ENCODE results near the gene RFNG. TPM values are rescaled to one million over a fixed set of nuclear protein-coding genes. Genes with fewer than 3 reads are reported as not detected.

Gene RFNG
- total RNA-seq, 1 experiment from 2014 or later = 31.5 TPM

GRCh38 chr17:82090549-82091263 is 39.1 kb upstream of the RFNG start:
- no peak for DNase-seq (ENCODE audit: low spot score)
- H3K36me3 ChIP-seq (ENCODE audit: insufficient read depth, low read length, poor library complexity, severe bottlenecking) = peaks cover 96% of the 10 kb centered on the region
- H3K4me1 ChIP-seq (ENCODE audit: insufficient read depth, low read length, poor library complexity, severe bottlenecking) = peaks cover 5% of the 10 kb centered on the region
- no peak overlapping the region for H3K27ac ChIP-seq (ENCODE audit: low read depth, low read length, poor library complexity, severe bottlenecking)
- no peak overlapping the region for H3K4me3 ChIP-seq (ENCODE audit: low read depth, low read length, poor library complexity, severe bottlenecking)
- BruUV-seq (replicated peaks) = no TSS peak
- ChIA-PET CTCF (no interaction called here), POLR2A (ENCODE audit: low non-redundant PET) (no interaction called here)
- intact Hi-C loops (cut with micrococcal nuclease; ENCODE audit: unreplicated experiment) = no loop called here
- TF ChIP-seq EZH2 (IDR thresholded peaks at IDR 0.05; ENCODE audit: borderline replicate concordance, low read depth, low read length, poor library complexity, severe bottlenecking) (no peak), CTCF (conservative IDR thresholded peaks at IDR 0.05; ENCODE audit: low read depth, low read length) (no peak)
- no peaks in the 10 kb centered on the region for H3K27me3 ChIP-seq (replicated peaks; ENCODE audit: insufficient read depth, low read depth, low read length, poor library complexity)
- H3K9me3 ChIP-seq (ENCODE audit: low read depth, low read length, poor library complexity, severe bottlenecking) = no peaks in the 10 kb centered on the region

GRCh38 chr17:82089723-82090548 is 38.3 kb upstream of the RFNG start:
- ChIA-PET POLR2A (ENCODE audit: low non-redundant PET) (no interaction called here), CTCF (no interaction called here)
- Histone ChIP-seq H3K4me3 (ENCODE audit: low read depth, low read length, poor library complexity, severe bottlenecking) (no peak overlapping the region), H3K27ac (ENCODE audit: low read depth, low read length, poor library complexity, severe bottlenecking) (no peak overlapping the region), H3K4me1 (ENCODE audit: insufficient read depth, low read length, poor library complexity, severe bottlenecking) (no peaks in the 10 kb centered on the region), H3K27me3 (replicated peaks; ENCODE audit: insufficient read depth, low read depth, low read length, poor library complexity) (no peaks in the 10 kb centered on the region), H3K9me3 (ENCODE audit: low read depth, low read length, poor library complexity, severe bottlenecking) (no peaks in the 10 kb centered on the region), H3K36me3 (ENCODE audit: insufficient read depth, low read length, poor library complexity, severe bottlenecking) (peaks cover 96% of the 10 kb centered on the region)
- no TSS peak for BruUV-seq (replicated peaks)
- TF ChIP-seq CTCF (conservative IDR thresholded peaks at IDR 0.05; ENCODE audit: low read depth, low read length) (no peak), EZH2 (IDR thresholded peaks at IDR 0.05; ENCODE audit: borderline replicate concordance, low read depth, low read length, poor library complexity, severe bottlenecking) (no peak)
- no peak for DNase-seq (ENCODE audit: low spot score)
- intact Hi-C loops (cut with micrococcal nuclease; ENCODE audit: unreplicated experiment) = no loop called here

- intact Hi-C loops (cut with micrococcal nuclease; ENCODE audit: unreplicated experiment) = no loop called here
- no peaks in the 10 kb centered on the region for H3K9me3 ChIP-seq (ENCODE audit: low read depth, low read length, poor library complexity, severe bottlenecking)
- H3K4me1 ChIP-seq (ENCODE audit: insufficient read depth, low read length, poor library complexity, severe bottlenecking) = no peaks in the 10 kb centered on the region
- peaks cover 99% of the 10 kb centered on the region for H3K36me3 ChIP-seq (ENCODE audit: insufficient read depth, low read length, poor library complexity, severe bottlenecking)
- H3K27me3 ChIP-seq (replicated peaks; ENCODE audit: insufficient read depth, low read depth, low read length, poor library complexity) = no peaks in the 10 kb centered on the region
- no peak for TF ChIP-seq CTCF (conservative IDR thresholded peaks at IDR 0.05; ENCODE audit: low read depth, low read length)
- H3K27ac ChIP-seq (ENCODE audit: low read depth, low read length, poor library complexity, severe bottlenecking) = no peak overlapping the region
- H3K4me3 ChIP-seq (ENCODE audit: low read depth, low read length, poor library complexity, severe bottlenecking) = no peak overlapping the region
- ChIA-PET POLR2A (ENCODE audit: low non-redundant PET) (no interaction called here), CTCF (no interaction called here)
- DNase-seq (ENCODE audit: low spot score) = no peak
- no TSS peak for BruUV-seq (replicated peaks)
Observed at GRCh38 chr17:82088838-82089722, 37.5 kb upstream of the RFNG start.

All from A673 (cell line).